GM12874 (cell line): ENCODE measurements around the gene EHBP1.

Experiments used
- TF ChIP-seq, protein P1 (sequence below): IDR thresholded peaks from 2 replicates; pipeline ENCODE4 v1.5.1; 2011; ENCODE audit warnings: low read depth, mild to moderate bottlenecking, control low read depth, low read length, moderate library complexity; ENCODE audit not compliant: insufficient read depth

Gene EHBP1

DNA sequence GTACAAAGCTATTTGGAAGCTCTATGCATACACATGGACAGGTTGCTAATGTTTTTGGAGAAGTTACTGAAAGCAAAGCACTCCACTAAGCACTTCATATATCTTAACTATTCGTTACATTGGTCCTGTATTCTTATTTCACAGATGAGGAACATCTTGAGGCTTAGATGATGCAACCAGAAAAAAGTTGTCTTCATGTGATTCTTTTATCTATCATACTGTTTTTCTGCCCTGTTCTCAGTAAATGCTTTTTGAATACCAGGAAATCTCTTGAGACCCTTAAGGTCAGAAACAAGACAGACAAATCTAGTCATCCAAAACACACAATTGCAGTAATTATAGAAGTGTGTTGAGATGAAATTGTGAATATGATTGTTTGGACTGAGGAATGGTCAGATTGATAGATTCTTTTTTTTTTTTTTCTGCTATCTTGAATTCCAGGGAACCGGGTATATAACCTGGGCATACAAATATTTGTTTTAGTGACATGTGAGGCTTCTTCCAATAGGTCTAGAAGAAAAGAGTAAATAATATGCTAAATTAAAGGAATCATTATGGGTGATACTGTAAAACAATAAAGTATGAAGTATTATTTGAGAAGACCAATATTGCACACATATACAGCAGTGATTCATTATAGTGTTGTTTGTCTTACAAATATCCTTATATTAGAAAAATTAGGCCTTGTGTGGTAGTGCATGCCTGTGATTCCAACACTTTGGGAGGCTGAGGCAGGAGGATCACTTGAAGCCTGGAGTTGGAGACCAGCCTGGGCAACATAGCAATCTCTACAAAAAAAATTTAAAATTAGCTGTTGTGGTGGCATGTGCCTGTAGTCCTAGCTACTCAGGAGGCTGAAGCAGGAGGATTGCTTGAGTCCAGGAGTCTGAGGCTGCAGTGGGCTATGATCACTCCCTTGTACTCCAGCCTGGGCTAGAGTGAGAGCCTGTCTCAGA, 33.7 kb downstream of the EHBP1 start:
- TF ChIP-seq, protein P1, sequence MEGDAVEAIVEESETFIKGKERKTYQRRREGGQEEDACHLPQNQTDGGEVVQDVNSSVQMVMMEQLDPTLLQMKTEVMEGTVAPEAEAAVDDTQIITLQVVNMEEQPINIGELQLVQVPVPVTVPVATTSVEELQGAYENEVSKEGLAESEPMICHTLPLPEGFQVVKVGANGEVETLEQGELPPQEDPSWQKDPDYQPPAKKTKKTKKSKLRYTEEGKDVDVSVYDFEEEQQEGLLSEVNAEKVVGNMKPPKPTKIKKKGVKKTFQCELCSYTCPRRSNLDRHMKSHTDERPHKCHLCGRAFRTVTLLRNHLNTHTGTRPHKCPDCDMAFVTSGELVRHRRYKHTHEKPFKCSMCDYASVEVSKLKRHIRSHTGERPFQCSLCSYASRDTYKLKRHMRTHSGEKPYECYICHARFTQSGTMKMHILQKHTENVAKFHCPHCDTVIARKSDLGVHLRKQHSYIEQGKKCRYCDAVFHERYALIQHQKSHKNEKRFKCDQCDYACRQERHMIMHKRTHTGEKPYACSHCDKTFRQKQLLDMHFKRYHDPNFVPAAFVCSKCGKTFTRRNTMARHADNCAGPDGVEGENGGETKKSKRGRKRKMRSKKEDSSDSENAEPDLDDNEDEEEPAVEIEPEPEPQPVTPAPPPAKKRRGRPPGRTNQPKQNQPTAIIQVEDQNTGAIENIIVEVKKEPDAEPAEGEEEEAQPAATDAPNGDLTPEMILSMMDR, result no peak

DNA sequence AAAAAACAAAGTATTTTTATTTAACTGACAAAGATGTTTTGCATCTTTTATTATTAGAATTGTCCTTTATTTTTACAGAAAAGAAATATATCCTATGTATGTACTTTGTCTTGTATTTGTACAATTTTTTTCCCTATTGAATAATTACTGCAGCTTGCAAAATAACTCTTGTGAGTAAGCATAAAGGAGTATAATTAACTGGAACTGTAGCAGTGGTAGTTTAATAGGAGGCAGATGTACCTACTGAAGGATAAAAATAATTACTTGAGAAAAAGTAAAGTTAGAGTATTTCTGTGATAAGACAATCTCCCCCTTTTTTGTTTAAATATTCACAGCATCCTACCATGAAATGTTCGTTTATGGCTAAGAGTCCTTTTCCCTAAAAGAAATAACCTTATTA, 34.7 kb downstream of the EHBP1 start:
- TF ChIP-seq, protein P1, result no peak

- TF ChIP-seq, protein P1, result no peak
Measured at GRCh38 chr2:62741127-62741526, 35.6 kb downstream of the EHBP1 start.

DNA sequence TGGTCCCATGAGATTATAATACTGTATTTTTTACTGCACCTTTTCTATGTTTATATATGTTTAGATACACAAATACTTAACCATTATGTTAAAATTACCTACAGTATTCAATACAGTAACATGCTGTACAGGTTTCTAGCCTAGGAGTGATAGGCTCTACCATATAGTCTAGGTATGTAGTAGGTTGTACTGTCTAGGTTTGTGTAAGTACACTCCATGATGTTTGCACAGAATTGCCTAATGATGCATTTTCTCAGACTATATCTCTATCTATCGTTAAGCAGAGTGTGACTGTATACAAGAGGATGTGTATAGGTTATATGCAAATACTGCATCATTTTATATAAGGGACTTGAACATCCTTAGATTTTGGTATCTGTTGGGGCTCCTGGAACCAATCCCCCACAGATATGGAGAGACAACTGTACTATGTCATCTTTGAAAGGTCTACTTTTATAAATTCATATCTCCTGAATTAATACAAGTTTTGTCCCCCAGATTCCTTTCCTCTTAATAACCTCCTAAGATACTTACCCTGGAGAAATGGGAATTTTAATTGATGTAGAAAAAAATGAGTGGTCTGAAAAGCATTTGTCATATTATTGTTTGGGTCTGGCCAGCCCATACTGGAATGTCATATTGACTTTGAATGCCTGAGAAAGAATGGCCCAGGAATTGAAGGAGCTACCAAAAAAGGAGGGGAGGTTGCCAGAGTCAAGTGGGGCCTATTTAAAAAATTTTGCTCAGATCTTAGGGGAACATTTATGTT, 36.6 kb downstream of the EHBP1 start:
- TF ChIP-seq, protein P1, result no peak

- TF ChIP-seq, protein P1, result no peak
Measured at GRCh38 chr2:62743506-62743905, 38.0 kb downstream of the EHBP1 start.

DNA sequence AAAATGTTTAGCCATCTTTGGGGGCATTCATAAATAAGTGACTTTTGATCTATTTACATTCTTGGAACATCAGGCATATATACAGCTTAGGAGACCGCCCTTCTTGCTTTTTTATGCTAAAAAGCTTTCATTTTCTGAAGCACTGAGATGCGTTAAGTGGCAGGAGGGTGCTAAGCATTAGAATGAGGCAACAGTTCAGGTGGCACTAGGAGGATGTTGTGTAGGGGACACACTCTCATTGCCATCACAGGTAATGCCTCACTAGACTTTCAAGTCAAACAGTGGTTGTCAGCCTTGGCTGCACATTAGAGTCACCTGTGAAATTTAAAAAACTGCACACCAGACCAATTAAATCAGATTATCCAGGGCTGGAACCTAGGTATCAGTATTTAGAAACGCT, 39.1 kb downstream of the EHBP1 start:
- TF ChIP-seq, protein P1, result no peak

DNA sequence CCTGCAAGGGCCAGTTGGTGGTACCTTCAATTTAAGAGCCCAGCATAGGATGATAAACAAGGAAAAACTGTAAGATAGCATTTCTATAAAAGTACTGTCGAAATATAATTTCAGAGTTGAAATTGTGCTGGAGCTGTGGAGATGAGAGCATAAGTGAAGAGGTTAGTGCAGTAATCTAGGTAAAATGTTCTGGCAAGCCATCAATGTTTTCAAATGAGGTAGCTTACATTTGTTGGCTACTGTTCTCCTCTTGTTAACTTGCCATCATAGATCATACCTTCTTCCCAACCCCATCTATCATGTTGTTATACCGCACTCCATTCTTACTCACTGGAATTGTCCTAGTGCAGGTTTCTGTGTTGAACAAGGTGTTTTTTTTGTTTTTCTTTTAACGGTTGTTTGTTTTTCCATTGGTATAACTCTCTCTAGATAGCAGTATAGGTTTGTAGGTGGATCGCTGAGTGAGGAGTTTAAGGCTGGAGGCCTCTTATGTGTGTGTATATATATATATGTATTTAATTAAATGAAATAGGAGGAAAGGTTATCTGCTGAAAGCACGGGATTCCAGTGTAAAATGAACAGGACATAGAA, 40.5 kb downstream of the EHBP1 start:
- TF ChIP-seq, protein P1, result no peak
